HG03060 (cell line): ENCODE data around the gene SOAT1.
"Not testable (repeated sequence)": the region's sequence is repeated elsewhere in the genome, so short reads cannot be mapped to it uniquely, and the experiment has no call there.

Experiments used
- ATAC-seq: cut with Tn5 transposase; IDR thresholded peaks from one replicate; pipeline ENCODE4 v1.9.1; 2021; ENCODE audit warnings: low read depth, moderate number of reproducible peaks; ENCODE audit not compliant: unreplicated experiment

SOAT1 gene

GRCh38 chr1:179342740-179343404, 49.3 kb downstream of the SOAT1 start:
- no peak for ATAC-seq

- no peak for ATAC-seq
Observed at GRCh38 chr1:179351281-179351680, 57.7 kb downstream of the SOAT1 start.

- ATAC-seq, result no peak
Observed at GRCh38 chr1:179352236-179352635, 58.6 kb downstream of the SOAT1 start.

GRCh38 chr1:179353546-179353945, 59.9 kb downstream of the SOAT1 start:
- no peak for ATAC-seq

- not testable (repeated sequence) for ATAC-seq
Observed at GRCh38 chr1:179361631-179362030, 68.0 kb downstream of the SOAT1 start.

- ATAC-seq, result peak; percentile 92
Observed at GRCh38 chr1:179365342-179366092, 71.9 kb downstream of the SOAT1 start, which contains the start of gene AXDND1. TSS of gene AXDND1 (plus strand) at chr1:179365971. CDS start at chr1:179366510, 539 bp downstream.

- ATAC-seq, result no peak
Observed at GRCh38 chr1:179366093-179366800, 72.7 kb downstream of the SOAT1 start.

GRCh38 chr1:179369751-179370341, 76.2 kb downstream of the SOAT1 start:
- no peak for ATAC-seq

GRCh38 chr1:179372160-179372559, 78.6 kb downstream of the SOAT1 start:
- no peak for ATAC-seq

GRCh38 chr1:179376223-179376622, 82.6 kb downstream of the SOAT1 start:
- ATAC-seq, result no peak

- no peak for ATAC-seq
Observed at GRCh38 chr1:179380299-179380698, 86.7 kb downstream of the SOAT1 start.

GRCh38 chr1:179384027-179384426, 90.4 kb downstream of the SOAT1 start:
- no peak for ATAC-seq

- ATAC-seq, result no peak
Observed at GRCh38 chr1:179385510-179385909, 91.9 kb downstream of the SOAT1 start.

GRCh38 chr1:179393721-179394120, 100.1 kb downstream of the SOAT1 start:
- no peak for ATAC-seq

GRCh38 chr1:179399399-179399798, 105.8 kb downstream of the SOAT1 start:
- ATAC-seq, result not testable (repeated sequence)
